ENCODE results near the gene CLEC4G. TPM values are rescaled to one million over a fixed set of nuclear protein-coding genes. Genes with fewer than 3 reads are reported as not detected.

The CLEC4G gene
- total RNA-seq, 2 experiments from 2014 or later = not detected

GRCh38 chr19:7744199-7744786 is 12.4 kb upstream of the CLEC4G start:
- DNase-seq (no peak), ATAC-seq (no peak)
- Mint-ChIP-seq H3K9me3 (peaks cover 5% of the 10 kb centered on the region), H3K4me3 (no peak overlapping the region), H3K36me3 (ENCODE audit: low read depth) (no peaks in the 10 kb centered on the region), H3K27ac (no peak overlapping the region), H3K27me3 (peaks cover 29% of the 10 kb centered on the region), H3K4me1 (ENCODE audit: low read depth) (peaks cover 13% of the 10 kb centered on the region)
- CTCF ChIA-PET = interaction anchor here (2.4 kb wide), 1 partner anchor 63 kb away, joined by 10 read pairs; the partner anchor contains the start of gene TRAPPC5
- POLR2A ChIA-PET = no interaction called here
- intact Hi-C loops (cut with micrococcal nuclease) = loop anchor here (10.0 kb wide), 1 partner anchor 51 kb away; no protein-coding TSS in a partner anchor
- TF ChIP-seq, protein P1, sequence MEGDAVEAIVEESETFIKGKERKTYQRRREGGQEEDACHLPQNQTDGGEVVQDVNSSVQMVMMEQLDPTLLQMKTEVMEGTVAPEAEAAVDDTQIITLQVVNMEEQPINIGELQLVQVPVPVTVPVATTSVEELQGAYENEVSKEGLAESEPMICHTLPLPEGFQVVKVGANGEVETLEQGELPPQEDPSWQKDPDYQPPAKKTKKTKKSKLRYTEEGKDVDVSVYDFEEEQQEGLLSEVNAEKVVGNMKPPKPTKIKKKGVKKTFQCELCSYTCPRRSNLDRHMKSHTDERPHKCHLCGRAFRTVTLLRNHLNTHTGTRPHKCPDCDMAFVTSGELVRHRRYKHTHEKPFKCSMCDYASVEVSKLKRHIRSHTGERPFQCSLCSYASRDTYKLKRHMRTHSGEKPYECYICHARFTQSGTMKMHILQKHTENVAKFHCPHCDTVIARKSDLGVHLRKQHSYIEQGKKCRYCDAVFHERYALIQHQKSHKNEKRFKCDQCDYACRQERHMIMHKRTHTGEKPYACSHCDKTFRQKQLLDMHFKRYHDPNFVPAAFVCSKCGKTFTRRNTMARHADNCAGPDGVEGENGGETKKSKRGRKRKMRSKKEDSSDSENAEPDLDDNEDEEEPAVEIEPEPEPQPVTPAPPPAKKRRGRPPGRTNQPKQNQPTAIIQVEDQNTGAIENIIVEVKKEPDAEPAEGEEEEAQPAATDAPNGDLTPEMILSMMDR (IDR thresholded peaks at IDR 0.05) = no peak

- H3K36me3 Mint-ChIP-seq (ENCODE audit: low read depth) = no peaks in the 10 kb centered on the region
- ChIA-PET POLR2A (no interaction called here), CTCF (interaction anchor here (2.4 kb wide), 1 partner anchor 63 kb away, joined by 10 read pairs; the partner anchor contains the start of gene TRAPPC5)
- H3K27ac Mint-ChIP-seq = no peak overlapping the region
- H3K9me3 Mint-ChIP-seq = peaks cover 5% of the 10 kb centered on the region
- H3K4me1 Mint-ChIP-seq (ENCODE audit: low read depth) = peaks cover 13% of the 10 kb centered on the region
- H3K4me3 Mint-ChIP-seq = no peak overlapping the region
- TF ChIP-seq, protein P1 (IDR thresholded peaks at IDR 0.05) = no peak
- peaks cover 29% of the 10 kb centered on the region for H3K27me3 Mint-ChIP-seq
- intact Hi-C loops (cut with micrococcal nuclease) = loop anchor here (10.0 kb wide), 1 partner anchor 51 kb away; no protein-coding TSS in a partner anchor
- DNase-seq = peak; percentile 54
- peak; percentile 83 for ATAC-seq
Measured at GRCh38 chr19:7743425-7743841, 11.5 kb upstream of the CLEC4G start.

DNA sequence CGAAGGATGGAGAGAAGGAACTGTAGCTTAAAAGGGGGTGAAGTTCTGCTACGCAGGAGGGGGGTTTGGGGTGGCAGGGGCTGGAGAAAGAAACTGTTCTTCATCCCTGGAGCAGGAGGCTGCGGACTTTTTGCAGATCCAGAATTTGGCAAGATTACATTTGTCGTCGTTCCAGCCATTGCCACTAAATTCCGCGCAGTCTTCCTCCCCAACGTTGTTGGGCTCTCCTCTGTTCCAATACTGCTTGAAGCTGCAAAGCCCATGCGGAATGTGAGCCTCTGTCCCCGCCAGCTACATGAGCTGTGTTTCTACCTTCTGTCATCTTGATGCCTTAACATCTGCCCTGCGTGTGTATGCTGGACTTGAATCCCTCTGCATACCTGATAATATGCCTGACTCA is 11.1 kb upstream of the CLEC4G start:
- TF ChIP-seq, protein P1 (IDR thresholded peaks at IDR 0.05) = no peak
- Mint-ChIP-seq H3K9me3 (peaks cover 1% of the 10 kb centered on the region), H3K27me3 (peaks cover 26% of the 10 kb centered on the region), H3K27ac (no peak overlapping the region), H3K36me3 (ENCODE audit: low read depth) (no peaks in the 10 kb centered on the region), H3K4me3 (no peak overlapping the region), H3K4me1 (ENCODE audit: low read depth) (peaks cover 15% of the 10 kb centered on the region)
- POLR2A ChIA-PET = interaction anchor here (0.8 kb wide), 1 partner anchor 8 kb away, joined by 4 read pairs; no protein-coding TSS in a partner anchor
- intact Hi-C loops (cut with micrococcal nuclease) = loop anchor here (10.0 kb wide), 1 partner anchor 52 kb away; no protein-coding TSS in a partner anchor
- CTCF ChIA-PET = interaction anchor here (2.4 kb wide), 1 partner anchor 62 kb away, joined by 10 read pairs; the partner anchor contains the start of gene TRAPPC5
- ATAC-seq (no peak), DNase-seq (no peak)

GRCh38 chr19:7742575-7742974 is 10.7 kb upstream of the CLEC4G start:
- H3K9me3 Mint-ChIP-seq = no peaks in the 10 kb centered on the region
- CTCF ChIA-PET = interaction anchor here (2.4 kb wide), 1 partner anchor 62 kb away, joined by 10 read pairs; the partner anchor contains the start of gene TRAPPC5
- no peaks in the 10 kb centered on the region for H3K36me3 Mint-ChIP-seq (ENCODE audit: low read depth)
- peaks cover 24% of the 10 kb centered on the region for H3K27me3 Mint-ChIP-seq
- no peak overlapping the region for H3K4me3 Mint-ChIP-seq
- DNase-seq (no peak), ATAC-seq (no peak)
- POLR2A ChIA-PET = interaction anchor here (0.8 kb wide), 1 partner anchor 9 kb away, joined by 4 read pairs; no protein-coding TSS in a partner anchor
- TF ChIP-seq, protein P1 (IDR thresholded peaks at IDR 0.05) = no peak
- intact Hi-C loops (cut with micrococcal nuclease) = loop anchor here (10.0 kb wide), 1 partner anchor 52 kb away; no protein-coding TSS in a partner anchor
- H3K27ac Mint-ChIP-seq = no peak overlapping the region
- peaks cover 17% of the 10 kb centered on the region for H3K4me1 Mint-ChIP-seq (ENCODE audit: low read depth)

DNA sequence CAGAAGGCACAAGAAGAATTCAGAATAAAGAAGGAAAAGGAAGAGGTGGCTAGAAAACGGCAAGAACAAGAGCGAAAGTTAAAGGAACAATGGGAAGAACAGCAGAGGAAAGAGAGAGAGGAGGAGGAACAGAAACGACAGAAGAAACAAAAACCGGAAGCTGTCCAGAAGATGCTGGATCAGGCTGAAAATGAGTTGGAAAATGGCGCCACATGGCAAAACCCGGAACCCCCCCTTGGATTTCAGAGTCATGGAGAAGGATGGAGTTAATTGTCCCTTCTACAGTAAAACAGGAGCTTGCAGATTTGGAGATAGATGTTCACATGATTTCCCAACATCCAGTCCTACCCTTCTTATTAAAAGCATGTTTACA is 8.8 kb upstream of the CLEC4G start:
- no peak overlapping the region for H3K27ac Mint-ChIP-seq
- ATAC-seq = no peak
- no peaks in the 10 kb centered on the region for H3K36me3 Mint-ChIP-seq (ENCODE audit: low read depth)
- H3K9me3 Mint-ChIP-seq = no peaks in the 10 kb centered on the region
- H3K27me3 Mint-ChIP-seq = peaks cover 15% of the 10 kb centered on the region
- POLR2A ChIA-PET = no interaction called here
- CTCF ChIA-PET = interaction anchor here (0.9 kb wide), 1 partner anchor 60 kb away, joined by 3 read pairs; the partner anchor contains the start of gene TRAPPC5
- DNase-seq = no peak
- TF ChIP-seq, protein P1 (IDR thresholded peaks at IDR 0.05) = no peak
- intact Hi-C loops (cut with micrococcal nuclease) = loop anchor here (10.0 kb wide), 1 partner anchor 54 kb away; no protein-coding TSS in a partner anchor
- peaks cover 17% of the 10 kb centered on the region for H3K4me1 Mint-ChIP-seq (ENCODE audit: low read depth)
- no peak overlapping the region for H3K4me3 Mint-ChIP-seq
